Uterus (tissue), 2 donors: ENCODE data around the gene IQSEC1.

Experiments used
- CTCF ChIP-seq, 4 experiments: fragments of 200-600 bp in 2 of 4; fragments of 450-650 bp in 2 of 4; sonication (generic) in 2 of 4; IDR thresholded peaks; one replicate each; pipeline ENCODE4 v1.5.1; 2016 to 2019; ENCODE audit warnings: antibody characterized with exemption in 4 of 4, mild to moderate bottlenecking in 2 of 4, moderate library complexity in 1 of 4
- POLR2A ChIP-seq, 2 donors: fragments of 450-650 bp; IDR thresholded peaks; one replicate each; pipeline ENCODE4 v1.6.1; 2016; ENCODE audit warnings: antibody characterized with exemption in 2 of 2, mild to moderate bottlenecking in 1 of 2, moderate library complexity in 1 of 2

GRCh38 chr3:13013151-13013561 is 60.1 kb downstream of the IQSEC1 start:
- TF ChIP-seq CTCF (IDR thresholded peaks at IDR 0.05): no peak
- TF ChIP-seq POLR2A (IDR thresholded peaks at IDR 0.05): no peak
